GM08714 (cell line): ENCODE results near the gene NPC1L1.

Experiments used
- H3K4me3 ChIP-seq: fragments of 200-500 bp; sonication (Bioruptor generic); 2 replicates; pipeline ENCODE4 v1.5.1; 2014; ENCODE audit warnings: mild to moderate bottlenecking, low read length, inconsistent platforms
- ZNF274 ChIP-seq: IDR thresholded peaks from 2 replicates; pipeline ENCODE4 v1.6.1; 2012; ENCODE audit warnings: mild to moderate bottlenecking, low read depth, low read length

The NPC1L1 gene

DNA sequence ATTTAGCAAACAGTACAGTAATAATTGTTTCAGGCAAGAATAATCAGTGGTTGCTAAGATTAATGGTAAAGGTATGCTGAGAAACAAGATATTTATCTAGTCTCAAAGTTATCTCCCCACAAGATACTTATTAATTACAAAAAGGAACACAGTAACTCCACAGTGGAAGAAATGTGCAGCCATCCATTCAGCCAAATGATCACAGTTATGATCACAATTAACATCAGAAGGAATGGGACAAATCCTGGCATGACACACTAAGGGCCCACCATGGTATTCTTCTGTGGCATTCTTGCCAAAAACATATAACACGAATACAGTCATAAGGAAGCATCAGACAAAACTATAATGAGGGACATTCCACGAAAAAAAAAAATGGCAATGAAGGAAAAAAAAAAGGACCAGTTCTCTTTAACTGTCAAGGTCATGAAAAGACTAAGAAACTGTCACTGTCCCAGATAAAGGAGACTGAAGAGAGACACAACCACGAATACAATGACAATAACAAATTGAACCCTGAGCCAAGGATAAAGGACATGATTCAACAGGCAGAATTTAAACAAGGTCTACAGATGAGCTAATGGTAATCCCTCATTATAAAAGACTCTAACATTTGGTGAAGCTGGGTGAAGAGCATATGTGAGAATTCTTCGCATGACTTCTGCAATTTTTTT lies 71.5 kb downstream of the NPC1L1 start:
- H3K4me3 ChIP-seq = no peak overlapping the region
- TF ChIP-seq ZNF274 = no peak

GRCh38 chr7:44467217-44467548 lies 73.9 kb downstream of the NPC1L1 start:
- no peak for TF ChIP-seq ZNF274
- H3K4me3 ChIP-seq = no peak overlapping the region

GRCh38 chr7:44466300-44467216 lies 74.6 kb downstream of the NPC1L1 start:
- no peak overlapping the region for H3K4me3 ChIP-seq
- TF ChIP-seq ZNF274 = no peak

GRCh38 chr7:44465490-44465889 lies 75.6 kb downstream of the NPC1L1 start:
- H3K4me3 ChIP-seq = no peak overlapping the region
- TF ChIP-seq ZNF274 = no peak

GRCh38 chr7:44463169-44463808 lies 77.8 kb downstream of the NPC1L1 start:
- no peak for TF ChIP-seq ZNF274
- no peak overlapping the region for H3K4me3 ChIP-seq
